DOHH2 (cell line): ENCODE data around the gene ESYT3.

Source experiments
- H3F3A ChIP-seq: fragments of 200-600 bp; sonication (generic), shearing (Covaris generic); 2 replicates; pipeline ENCODE4 v1.6.0; 2016; ENCODE audit warnings: antibody characterized with exemption, mild to moderate bottlenecking; ENCODE audit not compliant: control insufficient read depth, insufficient read depth
- H3K27ac ChIP-seq: fragments of 200-600 bp; sonication (generic); 2 replicates; pipeline ENCODE4 v1.5.1; 2014; ENCODE audit warnings: low read depth, mild to moderate bottlenecking, low read length, moderate library complexity
- H3K27me3 ChIP-seq: fragments of 200-600 bp; sonication (generic); 2 replicates; pipeline ENCODE4 v1.6.1; 2014; ENCODE audit warnings: mild to moderate bottlenecking, low read length, mixed read lengths; ENCODE audit not compliant: control insufficient read depth
- H3K36me3 ChIP-seq: fragments of 200-600 bp; sonication (generic); 2 replicates; pipeline ENCODE4 v1.6.1; 2014; ENCODE audit warnings: mild to moderate bottlenecking, low read length, moderate library complexity, mixed read lengths; ENCODE audit not compliant: control insufficient read depth
- H3K4me1 ChIP-seq: fragments of 200-600 bp; sonication (generic); 2 replicates; pipeline ENCODE4 v1.6.1; 2014; ENCODE audit warnings: mild to moderate bottlenecking, low read length, mixed read lengths; ENCODE audit not compliant: control insufficient read depth
- H3K4me2 ChIP-seq: fragments of 200-600 bp; sonication (generic); 2 replicates; pipeline ENCODE4 v1.6.0; 2014; ENCODE audit warnings: mild to moderate bottlenecking, low read length, moderate library complexity
- H3K4me3 ChIP-seq: fragments of 200-600 bp; sonication (generic); 2 replicates; pipeline ENCODE4 v1.5.1; 2014; ENCODE audit warnings: mild to moderate bottlenecking, low read length, mixed read lengths
- H3K79me2 ChIP-seq: fragments of 200-600 bp; sonication (generic); 2 replicates; pipeline ENCODE4 v1.6.1; 2014; ENCODE audit warnings: mild to moderate bottlenecking, low read length, mixed read lengths; ENCODE audit not compliant: control insufficient read depth
- H3K9me2 ChIP-seq: fragments of 200-600 bp; sonication (generic); replicated peaks from 2 replicates; pipeline ENCODE4 v1.6.1; 2014; ENCODE audit warnings: mild to moderate bottlenecking, low read length, mixed read lengths; ENCODE audit not compliant: control insufficient read depth
- H3K9me3 ChIP-seq: fragments of 200-600 bp; sonication (generic); 2 replicates; pipeline ENCODE4 v1.6.1; 2014; ENCODE audit warnings: antibody characterized with exemption, low read length, mixed read lengths; ENCODE audit not compliant: control insufficient read depth, insufficient read depth
- H4K20me1 ChIP-seq: fragments of 200-600 bp; sonication (generic); 2 replicates; pipeline ENCODE4 v1.6.0; 2014; ENCODE audit warnings: low read depth, mild to moderate bottlenecking, antibody characterized with exemption, low read length, moderate library complexity; ENCODE audit not compliant: control insufficient read depth, insufficient read depth
- CTCF ChIP-seq: fragments of 200-600 bp; sonication (generic); IDR thresholded peaks from one replicate; pipeline ENCODE4 v1.5.1; 2014; ENCODE audit warnings: antibody characterized with exemption, mild to moderate bottlenecking, low read depth, low read length; ENCODE audit not compliant: poor library complexity, severe bottlenecking
- EZH2phosphoT487 ChIP-seq: fragments of 200-600 bp; sonication (generic); IDR thresholded peaks from 2 replicates; pipeline ENCODE4 v1.6.1; 2017; ENCODE audit warnings: borderline replicate concordance, mild to moderate bottlenecking, antibody characterized with exemption, low read length, moderate library complexity, mixed read lengths

The ESYT3 gene

GRCh38 chr3:138496436-138496835, 62.0 kb downstream of the ESYT3 start:
- no peak overlapping the region for H3K4me2 ChIP-seq
- TF ChIP-seq EZH2phosphoT487 (no peak), CTCF (no peak)
- H3K27me3 ChIP-seq, result no peaks in the 10 kb centered on the region

GRCh38 chr3:138497021-138497420, 62.6 kb downstream of the ESYT3 start:
- H4K20me1 ChIP-seq, result no peaks in the 10 kb centered on the region
- no peak overlapping the region for H3K4me2 ChIP-seq
- H3K36me3 ChIP-seq, result no peaks in the 10 kb centered on the region
- H3F3A ChIP-seq, result no peaks in the 10 kb centered on the region
- H3K27ac ChIP-seq, result no peak overlapping the region
- H3K27me3 ChIP-seq, result no peaks in the 10 kb centered on the region
- H3K4me1 ChIP-seq, result no peaks in the 10 kb centered on the region
- no peak overlapping the region for H3K4me3 ChIP-seq
- H3K9me2 ChIP-seq, result no peaks in the 10 kb centered on the region
- TF ChIP-seq CTCF, result no peak
- no peak for TF ChIP-seq EZH2phosphoT487
- no peaks in the 10 kb centered on the region for H3K79me2 ChIP-seq
- H3K9me3 ChIP-seq, result no peaks in the 10 kb centered on the region

More at GRCh38 chr3:138496436-138496835, 62.0 kb downstream of the ESYT3 start:
- H3K9me3 ChIP-seq, result no peaks in the 10 kb centered on the region
- H3K79me2 ChIP-seq, result no peaks in the 10 kb centered on the region
- no peaks in the 10 kb centered on the region for H3K4me1 ChIP-seq
- no peak overlapping the region for H3K27ac ChIP-seq
- no peaks in the 10 kb centered on the region for H4K20me1 ChIP-seq
- no peaks in the 10 kb centered on the region for H3K36me3 ChIP-seq
- H3K9me2 ChIP-seq, result no peaks in the 10 kb centered on the region
- H3K4me3 ChIP-seq, result no peak overlapping the region
- no peaks in the 10 kb centered on the region for H3F3A ChIP-seq

- Histone ChIP-seq H3K79me2 (no peaks in the 10 kb centered on the region), H3K4me3 (no peak overlapping the region), H3K9me3 (no peaks in the 10 kb centered on the region), H3K27me3 (no peaks in the 10 kb centered on the region), H3K36me3 (no peaks in the 10 kb centered on the region), H3K27ac (no peak overlapping the region), H3F3A (no peaks in the 10 kb centered on the region), H3K4me1 (no peaks in the 10 kb centered on the region), H3K4me2 (no peak overlapping the region), H3K9me2 (no peaks in the 10 kb centered on the region), H4K20me1 (no peaks in the 10 kb centered on the region)
- TF ChIP-seq EZH2phosphoT487, result no peak
- TF ChIP-seq CTCF, result no peak
Observed at GRCh38 chr3:138497851-138498250, 63.4 kb downstream of the ESYT3 start.

- Histone ChIP-seq H3K9me2 (no peaks in the 10 kb centered on the region), H3F3A (no peaks in the 10 kb centered on the region), H3K79me2 (no peaks in the 10 kb centered on the region), H4K20me1 (no peaks in the 10 kb centered on the region), H3K4me3 (no peak overlapping the region), H3K27me3 (no peaks in the 10 kb centered on the region), H3K4me1 (no peaks in the 10 kb centered on the region), H3K9me3 (no peaks in the 10 kb centered on the region), H3K4me2 (no peak overlapping the region), H3K36me3 (no peaks in the 10 kb centered on the region), H3K27ac (no peak overlapping the region)
- TF ChIP-seq EZH2phosphoT487 (no peak), CTCF (no peak)
Observed at GRCh38 chr3:138498991-138499390, 64.6 kb downstream of the ESYT3 start.
